Nephron (organoid): ENCODE measurements around the gene IFNK.
A peak's percentile ranks its signal among the peaks of the same experiment; 100 is the strongest.

ENCODE experiments used
- H3K27ac Mint-ChIP-seq, 3 experiments: 2 replicates each; pipeline ENCODE4 v1.8.0; 2020; ENCODE audit warnings: mixed read lengths in 3 of 3, mild to moderate bottlenecking in 2 of 3, moderate library complexity in 1 of 3
- H3K27me3 Mint-ChIP-seq: 2 replicates; pipeline ENCODE4 v1.8.0; 2021; ENCODE audit warnings: low read depth, mild to moderate bottlenecking, moderate library complexity, mixed read lengths
- H3K36me3 Mint-ChIP-seq: 2 replicates; pipeline ENCODE4 v1.8.0; 2020; ENCODE audit warnings: low read depth, mixed read lengths
- H3K4me1 Mint-ChIP-seq: 2 replicates; pipeline ENCODE4 v1.8.0; 2020; ENCODE audit warnings: mixed read lengths
- H3K4me3 Mint-ChIP-seq, 3 experiments: 2 replicates each; pipeline ENCODE4 v1.8.0; 2020; ENCODE audit warnings: mild to moderate bottlenecking in 3 of 3, mixed read lengths in 3 of 3, moderate library complexity in 2 of 3
- H3K9me3 Mint-ChIP-seq: 2 replicates; pipeline ENCODE4 v1.8.0; 2020; ENCODE audit warnings: mixed read lengths
- CTCF ChIP-seq, 3 experiments: fragments of 200-600 bp; sonication (generic); IDR thresholded peaks; one replicate each; pipeline ENCODE4 v1.5.0; 2021; ENCODE audit warnings: antibody characterized with exemption in 3 of 3; ENCODE audit not compliant: unreplicated experiment in 3 of 3

The IFNK gene

GRCh38 chr9:27482709-27483108, 41.4 kb upstream of the IFNK start:
- no peak overlapping the region for H3K4me3 Mint-ChIP-seq
- peaks cover 38% of the 10 kb centered on the region for H3K36me3 Mint-ChIP-seq
- H3K9me3 Mint-ChIP-seq = peaks cover 11% of the 10 kb centered on the region
- peaks cover 3% of the 10 kb centered on the region for H3K4me1 Mint-ChIP-seq
- no peak for TF ChIP-seq CTCF (IDR thresholded peaks at IDR 0.05; ENCODE audit: unreplicated experiment in 3 of 3)
- no peaks in the 10 kb centered on the region for H3K27me3 Mint-ChIP-seq
- H3K27ac Mint-ChIP-seq = no peak overlapping the region

- Mint-ChIP-seq H3K4me1 (peaks cover 7% of the 10 kb centered on the region), H3K27me3 (no peaks in the 10 kb centered on the region), H3K9me3 (peaks cover 4% of the 10 kb centered on the region), H3K27ac (no peak overlapping the region), H3K4me3 (no peak overlapping the region), H3K36me3 (peaks cover 29% of the 10 kb centered on the region)
- no peak for TF ChIP-seq CTCF (IDR thresholded peaks at IDR 0.05; ENCODE audit: unreplicated experiment in 3 of 3)
These were observed 40.5 kb upstream of the IFNK start for GRCh38 chr9:27483576-27483975.

- Mint-ChIP-seq H3K9me3 (no peaks in the 10 kb centered on the region), H3K36me3 (peaks cover 20% of the 10 kb centered on the region), H3K27ac (no peak overlapping the region), H3K4me1 (peaks cover 19% of the 10 kb centered on the region), H3K27me3 (no peaks in the 10 kb centered on the region), H3K4me3 (no peak overlapping the region)
- TF ChIP-seq CTCF (IDR thresholded peaks at IDR 0.05; ENCODE audit: unreplicated experiment in 3 of 3) = no peak
These were observed 38.9 kb upstream of the IFNK start for GRCh38 chr9:27485158-27485557.

- peaks cover 30% of the 10 kb centered on the region for H3K4me1 Mint-ChIP-seq
- no peaks in the 10 kb centered on the region for H3K27me3 Mint-ChIP-seq
- TF ChIP-seq CTCF (IDR thresholded peaks at IDR 0.05; ENCODE audit: unreplicated experiment in 3 of 3) = no peak
- H3K27ac Mint-ChIP-seq = no peak overlapping the region
- H3K36me3 Mint-ChIP-seq = peaks cover 13% of the 10 kb centered on the region
- H3K9me3 Mint-ChIP-seq = no peaks in the 10 kb centered on the region
- H3K4me3 Mint-ChIP-seq = no peak overlapping the region
These were observed 36.9 kb upstream of the IFNK start for GRCh38 chr9:27487128-27487640.

- H3K9me3 Mint-ChIP-seq = no peaks in the 10 kb centered on the region
- peaks cover 9% of the 10 kb centered on the region for H3K36me3 Mint-ChIP-seq
- H3K27ac Mint-ChIP-seq = no peak overlapping the region
- peaks cover 34% of the 10 kb centered on the region for H3K4me1 Mint-ChIP-seq
- TF ChIP-seq CTCF (IDR thresholded peaks at IDR 0.05; ENCODE audit: unreplicated experiment in 3 of 3) = no peak
- no peak overlapping the region for H3K4me3 Mint-ChIP-seq
- no peaks in the 10 kb centered on the region for H3K27me3 Mint-ChIP-seq
These were observed 36.2 kb upstream of the IFNK start for GRCh38 chr9:27487927-27488326.

GRCh38 chr9:27489087-27489876, 34.8 kb upstream of the IFNK start:
- H3K27me3 Mint-ChIP-seq = no peaks in the 10 kb centered on the region
- H3K9me3 Mint-ChIP-seq = peaks cover 2% of the 10 kb centered on the region
- peak overlapping the region; percentile 31 to 40 (median 36) for H3K27ac Mint-ChIP-seq
- H3K36me3 Mint-ChIP-seq = peaks cover 10% of the 10 kb centered on the region
- H3K4me1 Mint-ChIP-seq = peaks cover 35% of the 10 kb centered on the region
- TF ChIP-seq CTCF (IDR thresholded peaks at IDR 0.05; ENCODE audit: unreplicated experiment in 3 of 3) = no peak
- peak overlapping the region in 1 of 3 experiments; percentile 13 for H3K4me3 Mint-ChIP-seq
